A549 (cell line): ENCODE results near the gene GLB1L2. TPM values are rescaled to one million over a fixed set of nuclear protein-coding genes. Genes with fewer than 3 reads are reported as not detected.

Experiments
- ATAC-seq, 2 experiments: fragments of 200-7000 bp in 1 of 2; fragments of >200 bp in 1 of 2; cut with Nextera tagmentation in 1 of 2; cut with Tn5 transposase in 1 of 2; 3 replicates each; pipeline versions ENCODE4 v1.8.0 to v1.9.1; 2018 to 2020; ENCODE audit warnings: mild to moderate bottlenecking in 1 of 2, moderate library complexity in 1 of 2
- CTCF ChIA-PET: fragments of 300-600 bp; sonication (Branson Sonifier 250); formaldehyde crosslinking; extraction: SDS; loops from one replicate; lab custom pipeline; 2021; ENCODE audit warnings: antibody characterized with exemption, inconsistent platforms; lab: Yijun Ruan, JAX
- POLR2A ChIA-PET: fragments of 350-600 bp; formaldehyde crosslinking; extraction: SDS; loops from one replicate; lab custom pipeline; 2021; ENCODE audit warnings: antibody characterized with exemption, inconsistent platforms; lab: Yijun Ruan, JAX
- DNase-seq, 2 experiments: peaks; one replicate each; pipeline versions ENCODE4 v3.0.0 to v3.0.0-alpha.2; 2011 to 2016; ENCODE audit warnings: low read depth in 1 of 2, low spot score in 1 of 2
- FAIRE-seq: peaks from 2 replicates; lab custom pipeline; 2011; peaks lifted over from hg19 to GRCh38; lab: Jason Lieb, UNC
- H3K27ac ChIP-seq, 2 experiments: fragments of >200 bp; sonication (Bioruptor Twin); formaldehyde crosslinking; 3 replicates each; pipeline ENCODE4 v1.5.1; 2016 to 2017
- H3K4me1 ChIP-seq: fragments of >200 bp; sonication (Bioruptor Twin); formaldehyde crosslinking; 3 replicates; pipeline ENCODE4 v1.6.1; 2016
- H3K4me2 ChIP-seq: fragments of >200 bp; sonication (Bioruptor Twin); formaldehyde crosslinking; 3 replicates; pipeline ENCODE4 v1.6.1; 2016
- H3K4me3 ChIP-seq: fragments of >200 bp; sonication (Bioruptor Twin); formaldehyde crosslinking; 3 replicates; pipeline ENCODE4 v1.5.1; 2016
- H3K9me3 ChIP-seq: fragments of >200 bp; sonication (Bioruptor Twin); formaldehyde crosslinking; 3 replicates; pipeline ENCODE4 v1.6.1; 2016
- BCL3 ChIP-seq: fragments of >200 bp; sonication (Bioruptor Twin); formaldehyde crosslinking; IDR thresholded peaks from 3 replicates; pipeline ENCODE4 v1.6.1; 2016
- CBX8 ChIP-seq: fragments of 200-600 bp; sonication (generic); IDR thresholded peaks from 2 replicates; pipeline ENCODE4 v1.6.1; 2016
- CEBPB ChIP-seq, 2 experiments: fragments of >200 bp in 1 of 2; sonication (Bioruptor Twin) in 1 of 2; formaldehyde crosslinking in 1 of 2; IDR thresholded peaks; 2 replicates each; pipeline ENCODE4 v1.6.1; 2012 to 2016
- CHD2 ChIP-seq: fragments of 150-350 bp; IDR thresholded peaks from 2 replicates; pipeline ENCODE4 v1.6.1; 2014; ENCODE audit warnings: low read length; ENCODE audit not compliant: partially characterized antibody
- CTCF ChIP-seq: fragments of >200 bp; sonication (Bioruptor Twin); formaldehyde crosslinking; IDR thresholded peaks from 3 replicates; pipeline ENCODE4 v1.5.1; 2016
- E2F6 ChIP-seq: IDR thresholded peaks from 2 replicates; pipeline ENCODE4 v1.6.1; 2012; ENCODE audit warnings: low read depth, borderline replicate concordance
- EHMT2 ChIP-seq: fragments of 200-600 bp; sonication (generic); IDR thresholded peaks from 2 replicates; pipeline ENCODE4 v1.6.1; 2016; ENCODE audit warnings: antibody characterized with exemption, low read depth, mild to moderate bottlenecking, moderate library complexity
- FOSB ChIP-seq: fragments of 250-450 bp; sonication (Bioruptor Pico); IDR thresholded peaks from 2 replicates; pipeline ENCODE4 v1.5.0; 2020; ENCODE audit warnings: mild to moderate bottlenecking, moderate library complexity
- GATA3 ChIP-seq: IDR thresholded peaks from 2 replicates; pipeline ENCODE4 v1.6.1; 2012; ENCODE audit warnings: borderline replicate concordance
- HDAC2 ChIP-seq: fragments of 200-600 bp; sonication (generic); IDR thresholded peaks from 2 replicates; pipeline ENCODE4 v1.6.1; 2016
- HES2 ChIP-seq: fragments of >200 bp; sonication (Bioruptor Twin); formaldehyde crosslinking; IDR thresholded peaks from 2 replicates; pipeline ENCODE4 v1.6.1; 2016
- HEYL ChIP-seq: fragments of 250-450 bp; sonication (Bioruptor Pico); IDR thresholded peaks from 2 replicates; pipeline ENCODE4 v1.8.0; 2021; ENCODE audit warnings: mild to moderate bottlenecking, moderate library complexity
- HMGXB4 ChIP-seq: fragments of 250-450 bp; sonication (Bioruptor Pico); IDR thresholded peaks from 2 replicates; pipeline ENCODE4 v1.5.0; 2021; ENCODE audit warnings: mild to moderate bottlenecking, moderate library complexity, borderline replicate concordance
- HOXA7 ChIP-seq: fragments of 250-450 bp; sonication (Bioruptor Pico); IDR thresholded peaks from 2 replicates; pipeline ENCODE4 v1.5.0; 2020; ENCODE audit warnings: mild to moderate bottlenecking, moderate library complexity
- HOXB13 ChIP-seq: fragments of 250-450 bp; sonication (Bioruptor Pico); IDR thresholded peaks from 2 replicates; pipeline ENCODE4 v1.5.0; 2020; ENCODE audit warnings: low read depth, mild to moderate bottlenecking, moderate library complexity
- JUN ChIP-seq, 2 experiments: fragments of >200 bp; sonication (Bioruptor Twin); formaldehyde crosslinking; IDR thresholded peaks; 2 replicates in 1 of 2; 3 replicates in 1 of 2; pipeline ENCODE4 v1.6.1; 2016 to 2017
- KDM1A ChIP-seq: fragments of 200-600 bp; sonication (generic); IDR thresholded peaks from 2 replicates; pipeline ENCODE4 v1.6.1; 2016; ENCODE audit warnings: low read depth, mild to moderate bottlenecking
- KDM5A ChIP-seq: fragments of 200-600 bp; sonication (generic); IDR thresholded peaks from 2 replicates; pipeline ENCODE4 v1.6.1; 2016; ENCODE audit warnings: antibody characterized with exemption, mild to moderate bottlenecking
- MAFK ChIP-seq: fragments of 450-650 bp; IDR thresholded peaks from 2 replicates; pipeline ENCODE4 v1.6.1; 2014; ENCODE audit not compliant: partially characterized antibody
- NFE2L2 ChIP-seq: fragments of 150-350 bp; conservative IDR thresholded peaks from 2 replicates; pipeline ENCODE4 v1.6.1; 2014; ENCODE audit warnings: low read length
- NPAS2 ChIP-seq: fragments of 250-450 bp; sonication (Bioruptor Pico); IDR thresholded peaks from 2 replicates; pipeline ENCODE4 v1.8.0; 2022; ENCODE audit warnings: mild to moderate bottlenecking, moderate library complexity, borderline replicate concordance
- NR3C1 ChIP-seq: fragments of >200 bp; sonication (Bioruptor Twin); formaldehyde crosslinking; IDR thresholded peaks from 3 replicates; pipeline ENCODE4 v1.6.1; 2017
- RFX5 ChIP-seq: fragments of 450-650 bp; IDR thresholded peaks from 2 replicates; pipeline ENCODE4 v1.7.1; 2014; ENCODE audit warnings: antibody characterized with exemption, mild to moderate bottlenecking, moderate library complexity
- RNF2 ChIP-seq: fragments of 200-600 bp; sonication (generic); IDR thresholded peaks from 2 replicates; pipeline ENCODE4 v1.6.1; 2016; ENCODE audit warnings: low read depth, mild to moderate bottlenecking, antibody characterized with exemption, moderate library complexity, borderline replicate concordance
- SMC3 ChIP-seq: fragments of >200 bp; sonication (Bioruptor Twin); formaldehyde crosslinking; IDR thresholded peaks from 3 replicates; pipeline ENCODE4 v1.6.1; 2018; ENCODE audit warnings: inconsistent platforms
- SREBF2 ChIP-seq: fragments of 450-650 bp; IDR thresholded peaks from 2 replicates; pipeline ENCODE4 v1.6.1; 2014; ENCODE audit warnings: mild to moderate bottlenecking, moderate library complexity
- TP53 ChIP-seq: fragments of 250-450 bp; sonication (Bioruptor Pico); IDR thresholded peaks from 2 replicates; pipeline ENCODE4 v1.5.0; 2021; ENCODE audit warnings: mild to moderate bottlenecking, moderate library complexity
- USF2 ChIP-seq: fragments of 450-650 bp; IDR thresholded peaks from 2 replicates; pipeline ENCODE4 v1.6.1; 2014; ENCODE audit warnings: antibody characterized with exemption
- ZC3H11A ChIP-seq: fragments of 450-650 bp; IDR thresholded peaks from 2 replicates; pipeline ENCODE4 v1.6.1; 2014; ENCODE audit warnings: antibody characterized with exemption, mild to moderate bottlenecking
- ZNF302 ChIP-seq: fragments of 250-450 bp; sonication (Bioruptor Pico); IDR thresholded peaks from 2 replicates; pipeline ENCODE4 v1.9.0; 2021; ENCODE audit warnings: inconsistent platforms, mild to moderate bottlenecking, moderate library complexity
- WGBS: methylation state at CpG from one replicate; pipeline ENCODE4 v1.1.6; 2017; ENCODE audit errors: missing lambda C conversion rate; 5-methylcytosine and 5-hydroxymethylcytosine counted together
- polyA plus RNA-seq, 4 experiments: library from polyadenylated mRNA; depleted of rRNA in 3 of 4; stranded (reverse); fragments of >200 nt; fragmentation: RNase III in 1 of 4; extraction: RNeasy Plus Mini Kit Qiagen cat#74134 plus additional on column Dnase treatment in 1 of 4; gene quantifications; 2 replicates in 3 of 4; 3 replicates in 1 of 4; pipeline ENCODE4 v1.2.3, GENCODE V29; 2011 to 2017

The GLB1L2 gene
- polyA plus RNA-seq, 2 of the 4 experiments (the other 2 are of a cell fraction) = 1.1 to 3.5 TPM

GRCh38 chr11:134385171-134385570, 53.4 kb downstream of the GLB1L2 start (continued):
- no peak for TF ChIP-seq HES2
- no peak for TF ChIP-seq NFE2L2
- TF ChIP-seq ZC3H11A = no peak
- no peak for TF ChIP-seq HDAC2
- TF ChIP-seq JUN (IDR thresholded peaks at IDR 0.05) = no peak
- no peak for TF ChIP-seq RFX5

- FAIRE-seq (no peak), ATAC-seq (no peak), DNase-seq (no peak)
- Histone ChIP-seq H3K4me3 (no peak overlapping the region), H3K27ac (no peak overlapping the region), H3K4me2 (no peak overlapping the region), H3K4me1 (no peaks in the 10 kb centered on the region), H3K9me3 (no peaks in the 10 kb centered on the region)
- ChIA-PET POLR2A (no interaction called here), CTCF (no interaction called here)
- 12% methylated on average over 17 of the region's 20 CpGs for WGBS
- no peak for TF ChIP-seq NPAS2
- no peak for TF ChIP-seq NR3C1
- TF ChIP-seq KDM1A = no peak
- TF ChIP-seq ZNF302 = no peak
- TF ChIP-seq SMC3 = no peak
- TF ChIP-seq CHD2 = no peak
- no peak for TF ChIP-seq EHMT2
- no peak for TF ChIP-seq BCL3
- no peak for TF ChIP-seq TP53
- TF ChIP-seq FOSB (CRISPR knock-in tag) = no peak
- TF ChIP-seq HEYL = no peak
- TF ChIP-seq HMGXB4 (CRISPR knock-in tag) = no peak
- TF ChIP-seq RFX5 = no peak
- TF ChIP-seq HOXA7 = no peak
- TF ChIP-seq CBX8 = no peak
- TF ChIP-seq KDM5A = no peak
- TF ChIP-seq CEBPB (IDR thresholded peaks at IDR 0.05) = no peak
Observed at GRCh38 chr11:134385774-134386565, 54.2 kb downstream of the GLB1L2 start.

GRCh38 chr11:134386945-134387344, 55.2 kb downstream of the GLB1L2 start:
- no peaks in the 10 kb centered on the region for H3K9me3 ChIP-seq
- no peak overlapping the region for H3K27ac ChIP-seq
- 46% methylated on average over 5 of the region's 6 CpGs for WGBS
- ChIA-PET POLR2A (no interaction called here), CTCF (no interaction called here)
- no peaks in the 10 kb centered on the region for H3K4me1 ChIP-seq
- no peak for DNase-seq
- TF ChIP-seq ZNF302 (no peak), HOXB13 (CRISPR knock-in tag) (no peak), HES2 (no peak), E2F6 (no peak), MAFK (no peak), NFE2L2 (no peak), CHD2 (no peak), KDM5A (no peak), USF2 (no peak), HOXA7 (no peak), RNF2 (no peak), SREBF2 (no peak), TP53 (no peak), CEBPB (IDR thresholded peaks at IDR 0.05) (no peak), CTCF (no peak), NR3C1 (no peak), GATA3 (no peak)
- no peak for ATAC-seq
- H3K4me2 ChIP-seq = no peak overlapping the region
- FAIRE-seq = no peak
- H3K4me3 ChIP-seq = no peak overlapping the region
